ENCODE results near the gene ADAP2. TPM values are rescaled to one million over a fixed set of nuclear protein-coding genes. Genes with fewer than 3 reads are reported as not detected.

Gene ADAP2
- total and polyA plus RNA-seq, 2 of the 8 experiments (the other 6 are each of a cell fraction or from before 2014, with no cell fraction given) = 0.76 to 1.1 TPM

GRCh38 chr17:30996486-30996885 is 74.7 kb downstream of the ADAP2 start (continued):
- TF ChIP-seq CHD7 (IDR thresholded peaks at IDR 0.05; ENCODE audit: insufficient replicate concordance, low read length) = no peak
- TF ChIP-seq CBX8 (IDR thresholded peaks at IDR 0.05; ENCODE audit: borderline replicate concordance, low read depth, low read length) = no peak
- no peak for TF ChIP-seq KDM4A (IDR thresholded peaks at IDR 0.05; ENCODE audit: low read depth, low read length, severe bottlenecking)
- TF ChIP-seq ATF2 (IDR thresholded peaks at IDR 0.05; ENCODE audit: low read length) = no peak
- TF ChIP-seq CTCF (IDR thresholded peaks at IDR 0.05; ENCODE audit: control extremely low read depth in 1 of 3, insufficient read depth in 1 of 3, low read depth in 1 of 3, low read length in 3 of 3) = no peak
- TF ChIP-seq ATF3 (IDR thresholded peaks at IDR 0.05; ENCODE audit: insufficient read depth, low read depth, low read length) = no peak

Measured in H1 (cell line).